ENCODE measurements around the gene COQ6.
"Not testable (repeated sequence)": the region's sequence is repeated elsewhere in the genome, so short reads cannot be mapped to it uniquely, and the experiment has no call there.

COQ6 gene

DNA sequence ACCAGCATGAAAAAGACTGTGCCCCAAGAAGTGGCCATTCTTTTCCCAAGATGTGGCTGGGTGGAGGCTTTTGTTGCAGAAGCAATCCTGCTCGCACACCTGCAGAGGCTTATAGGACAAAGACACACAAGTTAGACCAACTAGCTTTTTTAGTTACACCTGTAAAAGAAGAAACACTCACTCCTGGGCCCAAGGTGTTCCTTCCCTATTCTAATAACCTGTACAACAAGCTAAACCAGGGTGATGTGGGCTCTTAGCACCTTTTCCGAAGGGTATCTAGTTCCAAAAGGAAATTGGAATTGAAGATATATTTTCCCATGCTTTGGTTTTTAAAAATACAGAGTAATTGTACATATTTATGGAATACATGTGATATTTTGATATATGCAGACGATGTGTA is 38.0 kb downstream of the COQ6 start:
- no peak for DNase-seq (ENCODE audit: low read depth in 3 of 3)

DNA sequence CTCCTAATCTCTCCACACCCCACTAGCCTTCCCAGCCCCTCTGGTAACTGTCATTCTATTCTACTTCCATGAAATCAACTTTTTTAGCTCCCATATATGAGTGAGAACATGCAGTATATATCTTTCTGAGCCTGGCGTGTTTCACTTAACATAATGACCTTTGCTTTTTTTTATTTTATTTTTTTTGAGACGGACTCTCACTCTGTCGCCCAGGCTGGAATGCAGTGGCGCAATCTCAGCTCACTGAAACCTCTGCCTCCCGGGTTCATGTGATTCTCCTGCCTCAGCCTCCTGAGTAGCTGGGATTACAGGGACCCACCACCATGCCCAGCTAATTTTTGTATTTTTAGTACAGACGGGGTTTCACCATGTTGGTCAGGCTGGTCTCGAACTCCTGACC is 38.6 kb downstream of the COQ6 start:
- not testable (repeated sequence) for DNase-seq (ENCODE audit: low read depth in 3 of 3)

DNA sequence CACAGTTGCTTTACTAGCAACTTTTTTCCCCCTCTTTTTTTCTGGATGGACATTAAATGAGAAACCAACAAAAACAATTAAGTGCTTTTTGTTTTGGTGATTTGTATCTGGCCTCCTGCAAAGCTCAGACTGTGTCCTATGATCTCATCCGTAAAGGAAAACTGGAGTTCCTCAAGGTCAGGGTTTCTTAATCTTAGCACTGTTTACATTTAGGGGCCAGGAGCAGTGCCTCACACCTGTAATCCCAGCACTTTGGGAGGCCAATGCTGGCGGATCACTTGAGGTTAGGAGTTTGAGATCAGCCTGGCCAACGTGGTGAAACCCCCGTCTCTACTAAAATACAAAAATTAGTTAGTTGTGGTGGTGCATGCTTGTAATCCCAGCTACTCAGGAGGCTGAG is 41.0 kb downstream of the COQ6 start:
- no peak for DNase-seq (ENCODE audit: low read depth in 3 of 3)

DNA sequence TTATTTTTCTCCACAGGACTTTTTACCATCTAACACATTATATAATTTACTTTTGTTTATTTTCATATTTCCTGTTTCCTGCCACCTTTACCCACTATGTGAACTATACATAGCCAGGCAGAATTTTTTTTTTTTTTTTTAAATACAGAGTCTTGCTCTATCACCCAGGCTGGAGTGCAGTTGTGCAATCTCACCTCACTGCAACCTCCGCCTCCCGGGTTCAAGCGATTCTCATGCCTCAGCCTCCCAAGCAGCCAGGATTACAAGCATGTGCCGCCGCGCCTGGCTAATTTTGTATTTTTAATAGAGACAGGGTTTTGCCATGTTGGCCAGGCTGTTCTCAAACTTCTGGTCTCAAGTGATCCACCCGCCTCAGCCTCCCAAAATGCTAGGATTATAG is 44.8 kb downstream of the COQ6 start:
- not testable (repeated sequence) for DNase-seq (ENCODE audit: low read depth in 3 of 3)

DNA sequence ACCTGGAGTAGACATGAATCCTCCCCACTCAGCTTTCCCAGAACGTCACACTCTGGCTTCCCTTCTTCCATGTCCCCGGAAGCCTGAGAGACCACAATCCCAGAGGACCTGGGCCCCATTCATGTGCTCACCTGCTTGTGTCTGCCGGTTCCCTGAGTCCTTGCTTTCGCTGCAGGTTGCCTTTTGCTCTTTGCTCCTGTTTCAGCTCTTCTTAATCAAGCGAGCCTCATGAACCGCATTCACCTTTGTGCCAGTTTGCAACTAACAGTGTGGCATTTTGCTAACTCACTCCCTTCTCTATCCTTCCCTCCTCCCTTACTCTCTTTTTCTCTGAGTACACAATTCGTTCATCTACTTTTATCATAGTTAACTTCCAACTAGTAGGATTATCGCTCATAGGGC is 45.9 kb downstream of the COQ6 start:
- no peak for DNase-seq (ENCODE audit: low read depth in 3 of 3)

DNA sequence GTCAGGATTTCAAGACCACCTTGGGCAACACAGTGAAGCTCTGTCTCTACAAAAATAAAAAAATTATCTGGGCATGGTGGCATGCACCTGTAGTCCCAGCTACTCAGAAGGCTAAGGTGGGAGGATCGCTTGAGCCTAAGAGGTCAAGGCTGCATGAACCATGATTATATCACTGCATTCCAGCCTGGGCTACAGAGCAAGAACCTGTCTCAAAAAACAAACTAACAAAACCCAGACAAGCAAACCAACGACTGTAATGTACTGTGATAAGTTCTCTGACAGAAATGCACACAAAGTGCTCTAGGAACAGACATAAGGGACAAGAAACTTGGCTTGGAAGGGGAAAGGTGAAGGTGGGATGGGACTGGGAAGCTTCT is 46.6 kb downstream of the COQ6 start:
- no peak for DNase-seq (ENCODE audit: low read depth in 3 of 3)

DNA sequence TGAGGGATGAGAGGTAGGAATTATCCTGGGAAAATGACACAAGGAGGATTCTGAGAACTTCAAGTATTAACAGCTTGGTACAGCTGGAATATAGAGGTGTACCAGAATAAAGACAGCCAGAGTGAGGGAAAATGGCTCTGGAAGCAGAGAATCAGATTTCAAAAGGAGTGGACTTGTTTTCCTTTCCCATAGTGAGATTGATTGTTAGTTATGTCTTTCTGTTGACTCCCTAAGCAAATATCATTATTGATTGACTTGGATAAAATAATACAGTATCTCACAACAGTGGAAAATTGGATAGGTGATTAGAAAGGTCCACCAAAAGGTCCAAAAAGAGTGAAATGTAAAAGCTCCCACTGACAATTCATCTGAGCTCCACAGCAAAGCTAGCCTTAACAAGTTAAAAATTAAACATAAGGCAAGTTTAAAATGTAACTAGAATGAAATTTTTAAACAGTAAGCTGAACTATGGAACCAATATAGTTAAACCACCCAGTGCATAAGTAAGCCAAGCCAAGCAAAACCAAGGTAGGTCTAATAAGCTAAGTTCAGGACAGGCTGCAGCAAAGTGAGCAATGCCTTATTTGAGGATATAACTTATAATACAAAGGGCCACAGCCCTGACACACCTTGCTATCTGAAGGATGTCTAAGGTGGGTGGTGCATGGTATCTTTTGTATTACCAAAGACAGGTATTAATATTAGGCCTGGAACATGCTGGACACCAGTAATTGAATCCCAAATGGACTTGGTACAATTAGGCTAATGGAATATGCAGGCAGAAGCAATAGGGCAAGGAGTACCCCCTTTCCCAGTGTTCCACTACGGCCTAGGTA is 47.2 kb downstream of the COQ6 start:
- DNase-seq (ENCODE audit: low read depth in 3 of 3), result no peak

DNA sequence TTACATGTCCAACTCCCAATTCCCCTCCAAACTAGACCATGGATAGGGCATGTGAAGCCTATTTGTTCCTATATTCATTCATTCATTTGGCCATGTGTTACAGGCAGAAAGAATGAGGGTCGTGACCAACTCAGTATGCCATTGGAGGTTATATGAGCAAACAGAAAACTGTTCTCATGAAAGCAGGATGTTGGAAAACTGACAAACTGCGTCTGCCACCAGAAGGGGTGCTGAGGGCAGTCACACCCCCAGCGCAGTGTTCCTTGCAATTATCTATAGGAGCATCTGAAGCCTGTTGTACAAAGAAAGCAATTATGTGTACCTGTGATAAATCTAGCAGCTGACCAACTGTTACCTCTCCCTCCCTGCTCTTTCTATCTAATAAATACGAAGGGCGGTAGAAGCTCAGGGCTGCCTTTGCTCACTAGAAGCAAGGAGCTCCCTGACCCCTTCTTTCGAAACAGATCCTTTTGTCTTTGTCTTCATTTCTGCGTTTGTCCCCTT is 47.9 kb downstream of the COQ6 start:
- no peak for DNase-seq (ENCODE audit: low read depth in 3 of 3)

DNA sequence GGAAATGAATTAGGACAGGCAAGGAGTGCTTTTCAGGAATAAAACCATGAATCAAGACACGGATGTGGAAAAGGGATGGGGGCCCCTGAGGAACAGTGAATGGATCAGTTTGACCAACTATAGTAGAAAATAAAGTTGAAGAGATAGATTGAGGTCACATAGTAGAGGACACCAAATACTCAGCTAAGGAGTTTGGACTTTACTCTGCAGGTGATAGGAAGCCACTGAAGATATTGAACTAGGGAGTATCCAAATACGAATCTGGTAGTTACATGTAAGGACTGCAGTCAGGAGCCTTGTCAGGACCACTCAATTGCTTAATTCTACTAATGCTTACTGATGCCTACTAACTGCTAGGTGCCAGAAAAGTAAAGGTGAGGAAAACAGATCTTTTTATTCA is 48.6 kb downstream of the COQ6 start:
- DNase-seq (ENCODE audit: low read depth in 3 of 3), result no peak

DNA sequence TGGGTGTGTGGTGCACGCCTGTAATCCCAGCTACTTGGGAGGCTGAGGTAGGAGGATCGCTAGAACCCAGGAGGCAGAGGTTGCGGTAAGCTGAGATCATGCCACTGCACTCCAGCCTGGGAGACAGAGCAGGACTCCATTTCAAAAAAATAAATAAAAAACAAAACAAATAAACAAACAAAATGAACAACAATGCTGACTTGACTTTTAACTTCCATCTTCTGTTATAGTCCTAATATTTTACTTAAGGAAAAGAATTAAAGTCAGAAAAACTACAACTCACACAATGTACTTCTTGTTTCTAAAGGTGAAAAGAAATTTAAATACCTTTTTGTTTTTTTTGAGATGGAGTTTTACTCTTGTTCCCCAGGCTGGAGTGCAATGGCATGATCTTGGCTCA is 55.6 kb downstream of the COQ6 start:
- not testable (repeated sequence) for DNase-seq (ENCODE audit: low read depth in 3 of 3)

DNA sequence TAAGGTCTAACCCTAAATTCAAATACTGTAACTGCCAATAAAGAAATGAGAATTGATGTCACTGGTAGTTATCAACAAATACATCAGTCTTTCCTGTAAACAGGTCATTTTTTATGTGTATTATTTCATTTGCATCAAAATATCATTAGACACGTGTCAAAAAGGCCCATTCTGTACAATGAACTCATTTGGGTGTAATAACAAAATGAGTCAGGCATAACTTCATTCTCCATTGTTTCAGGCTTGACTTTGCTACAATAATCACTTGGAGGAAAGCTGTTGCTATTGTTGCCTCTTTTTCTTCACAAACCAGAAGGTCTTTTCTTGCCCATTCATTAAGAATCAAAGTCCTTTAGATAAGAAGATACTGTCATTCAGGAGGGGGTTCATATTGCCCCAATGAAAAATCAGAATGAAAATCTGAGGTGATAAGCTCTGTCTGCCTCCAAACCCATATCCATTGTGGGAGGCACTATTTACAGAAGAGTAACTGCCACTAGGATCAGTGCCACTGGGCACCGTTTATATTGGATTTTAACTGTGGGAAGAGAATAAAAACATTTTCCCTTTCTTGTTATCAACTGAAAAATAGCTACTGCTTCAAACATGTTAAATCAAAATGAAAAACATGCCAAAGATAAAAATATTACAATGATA is 58.9 kb downstream of the COQ6 start:
- no peak for DNase-seq (ENCODE audit: low read depth in 3 of 3)
